NCI-H748 (cell line): ENCODE data around the gene SPTLC1.

ENCODE experiments used
- DNase-seq: peaks from one replicate; lab custom pipeline; 2025; ENCODE audit not compliant: unreplicated experiment; lab: John Stamatoyannopoulos, UW

Gene SPTLC1

DNA sequence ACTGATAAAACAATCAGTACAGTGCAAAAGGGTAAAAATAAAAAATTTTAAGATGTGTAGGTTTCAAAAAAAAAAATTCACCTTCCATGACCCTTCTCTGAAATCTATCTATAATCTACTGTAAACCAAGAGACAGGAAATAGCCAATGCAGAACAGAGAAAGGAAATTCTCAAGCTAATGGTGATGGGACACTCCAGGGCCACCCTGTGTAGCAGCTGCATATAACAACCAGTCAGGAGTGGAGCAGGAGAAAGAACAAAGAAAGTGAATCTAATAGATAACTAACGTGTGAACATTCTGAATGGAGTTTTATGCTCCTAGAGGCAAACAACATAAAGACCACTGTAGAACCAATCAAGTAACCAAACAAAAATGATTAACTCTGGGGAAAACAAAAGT is 16.6 kb downstream of the SPTLC1 start:
- no peak for DNase-seq

DNA sequence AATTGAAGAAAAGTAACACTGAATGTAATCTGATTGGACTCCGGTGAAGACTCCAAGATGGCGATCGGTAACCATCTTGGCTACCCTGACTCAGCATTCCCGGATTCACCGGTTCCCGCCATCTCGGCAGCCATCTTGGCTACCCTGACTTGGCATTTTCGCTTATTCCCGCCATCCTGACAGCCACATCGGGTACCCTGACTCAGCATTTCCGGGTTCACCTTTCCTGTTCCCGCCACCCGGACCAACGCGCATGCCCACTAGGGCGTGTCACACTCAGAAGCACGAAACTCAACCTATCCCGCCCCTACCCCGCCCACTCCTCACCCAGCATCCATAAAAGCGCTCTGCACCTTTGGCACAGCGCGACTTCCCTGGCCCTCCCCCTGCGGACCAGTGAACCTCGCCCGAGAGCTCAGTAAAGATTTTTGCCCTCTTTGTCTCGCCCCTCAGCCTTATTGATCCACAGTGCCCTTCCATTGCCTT is 17.2 kb downstream of the SPTLC1 start:
- DNase-seq = no peak

GRCh38 chr9:92095236-92095635 is 20.0 kb downstream of the SPTLC1 start:
- no peak for DNase-seq

DNA sequence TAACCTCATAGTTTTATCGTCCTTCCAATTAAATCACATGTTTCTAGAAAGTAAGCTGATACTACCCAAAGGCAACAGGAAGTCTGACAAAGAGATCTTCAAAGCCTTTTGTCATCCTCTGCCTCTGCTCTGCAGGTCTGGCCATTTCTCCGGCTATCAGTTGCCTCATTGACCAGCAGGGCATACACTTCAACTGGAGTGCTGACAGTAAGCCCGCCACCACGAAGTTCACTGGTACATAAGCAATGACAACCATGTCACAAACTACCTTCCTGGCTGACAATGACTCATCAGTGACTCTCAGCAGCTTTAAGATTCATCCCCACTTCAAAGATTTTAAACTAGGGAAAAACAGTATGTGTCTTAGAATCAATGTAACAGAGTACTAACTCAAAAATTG is 20.6 kb downstream of the SPTLC1 start:
- DNase-seq = no peak

GRCh38 chr9:92077888-92078287 is 37.3 kb downstream of the SPTLC1 start:
- DNase-seq = no peak

DNA sequence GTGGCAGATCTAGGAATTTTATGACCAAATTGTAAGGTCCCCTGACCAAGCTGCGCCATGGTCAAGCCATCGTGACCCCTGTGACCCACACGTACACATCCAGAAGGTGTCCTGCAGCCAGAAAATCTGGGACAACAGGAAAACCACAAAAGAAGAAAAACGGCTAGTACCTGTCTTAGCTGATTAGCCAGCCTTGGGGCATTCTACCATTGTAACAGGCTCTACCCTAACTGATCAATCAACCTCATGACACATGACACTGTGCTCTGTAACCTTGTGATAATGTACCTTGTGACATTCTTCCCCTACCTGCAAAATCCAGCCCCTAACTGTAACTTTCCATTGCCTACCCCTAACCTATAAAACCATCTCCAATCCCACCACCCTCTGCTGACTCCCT is 43.6 kb downstream of the SPTLC1 start:
- no peak for DNase-seq

DNA sequence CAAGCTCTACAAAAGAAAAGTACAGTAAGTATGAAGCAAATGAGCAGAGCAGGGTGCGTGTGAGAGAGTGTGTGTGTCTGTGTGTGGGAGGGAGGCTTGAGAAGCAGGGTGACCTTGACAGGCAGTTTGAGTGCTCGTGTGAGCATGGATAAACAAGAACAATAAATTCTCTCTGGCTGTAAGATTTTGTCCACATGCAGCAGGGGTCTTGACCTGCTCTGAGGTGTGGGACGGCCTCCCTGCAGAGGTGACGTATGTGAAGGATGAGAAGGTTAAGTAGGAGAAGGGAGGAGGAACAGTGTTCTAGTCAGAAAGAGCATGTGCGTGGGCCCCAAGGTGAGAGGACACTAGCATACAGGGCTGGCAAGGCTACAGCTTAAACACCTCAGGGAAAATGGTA is 49.0 kb downstream of the SPTLC1 start:
- DNase-seq = no peak

DNA sequence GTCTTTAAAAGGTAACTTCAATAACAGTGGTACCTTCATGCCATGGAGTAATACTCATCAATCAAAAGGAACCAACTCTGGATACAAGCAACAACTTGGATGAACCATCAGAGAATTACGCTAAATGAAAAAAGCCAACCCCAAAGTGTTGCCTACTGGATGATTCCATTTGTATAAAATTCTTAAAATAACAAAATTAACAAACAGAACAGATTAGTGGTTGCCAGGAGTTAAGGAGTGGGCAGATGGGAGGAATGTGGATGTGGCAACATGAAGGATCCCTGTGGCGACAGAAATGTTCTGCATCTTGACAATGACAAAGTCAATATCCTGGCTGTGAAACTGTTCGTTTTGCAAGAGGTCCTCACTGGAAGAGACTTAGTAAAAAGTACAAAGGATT is 50.5 kb downstream of the SPTLC1 start:
- no peak for DNase-seq

GRCh38 chr9:92061184-92061583 is 54.0 kb downstream of the SPTLC1 start:
- DNase-seq = no peak

GRCh38 chr9:92059661-92060060 is 55.6 kb downstream of the SPTLC1 start:
- no peak for DNase-seq

- no peak for DNase-seq
Measured at GRCh38 chr9:92058723-92059444, 56.3 kb downstream of the SPTLC1 start.

DNA sequence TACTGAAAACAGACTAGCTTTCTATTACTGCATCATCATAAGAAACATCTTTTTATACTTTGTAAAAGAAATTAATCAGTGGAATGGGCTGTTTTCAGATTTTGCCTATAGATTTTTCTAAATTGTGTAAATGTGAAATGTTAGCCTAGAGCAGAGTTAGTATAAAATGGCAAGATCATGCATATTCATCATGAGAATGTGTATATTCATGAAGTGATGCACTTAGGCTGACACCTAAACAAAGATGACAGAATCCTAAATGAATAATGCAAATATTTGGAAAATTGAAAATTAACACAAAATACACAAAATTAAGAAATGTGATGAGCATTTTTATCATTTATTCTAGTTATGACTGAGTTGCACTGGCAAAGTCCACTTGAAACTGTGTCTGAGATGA is 57.2 kb downstream of the SPTLC1 start:
- no peak for DNase-seq

DNA sequence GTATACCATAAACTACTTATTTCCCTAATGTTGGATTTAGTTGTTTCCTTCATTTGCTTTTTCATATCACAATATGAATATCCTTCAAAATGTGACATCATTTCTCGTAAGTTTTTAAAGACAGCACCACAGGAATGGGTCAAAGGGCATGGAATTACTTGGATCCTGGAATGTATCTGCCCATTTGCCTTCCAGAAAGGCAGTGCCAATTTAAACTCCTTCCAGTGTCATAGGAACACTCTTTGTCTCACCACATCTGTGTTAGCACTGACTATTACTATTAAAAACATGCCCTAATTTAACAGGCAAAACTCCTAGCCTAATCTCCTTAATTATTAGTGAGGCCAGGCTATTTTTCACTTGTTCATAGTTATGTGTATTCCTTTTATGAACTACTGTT is 58.0 kb downstream of the SPTLC1 start:
- DNase-seq = no peak

DNA sequence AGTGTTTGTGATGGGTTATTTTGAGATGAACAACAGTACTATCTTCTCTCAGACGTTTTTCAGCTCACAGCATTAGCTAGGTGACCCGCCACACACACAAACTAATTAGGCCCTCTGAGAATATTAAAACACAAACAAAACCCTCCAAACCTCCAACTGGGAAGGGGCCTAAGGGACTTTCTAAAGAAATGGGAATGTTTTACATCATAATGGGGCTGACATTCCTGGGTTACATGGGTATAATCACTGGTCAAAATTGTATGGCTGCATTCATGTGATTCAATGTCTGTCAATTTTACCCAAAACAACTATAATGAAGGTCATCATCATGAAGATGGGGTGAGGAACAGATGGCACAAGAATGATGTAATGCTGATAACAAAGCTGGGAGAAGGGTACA is 59.6 kb downstream of the SPTLC1 start:
- DNase-seq = no peak

DNA sequence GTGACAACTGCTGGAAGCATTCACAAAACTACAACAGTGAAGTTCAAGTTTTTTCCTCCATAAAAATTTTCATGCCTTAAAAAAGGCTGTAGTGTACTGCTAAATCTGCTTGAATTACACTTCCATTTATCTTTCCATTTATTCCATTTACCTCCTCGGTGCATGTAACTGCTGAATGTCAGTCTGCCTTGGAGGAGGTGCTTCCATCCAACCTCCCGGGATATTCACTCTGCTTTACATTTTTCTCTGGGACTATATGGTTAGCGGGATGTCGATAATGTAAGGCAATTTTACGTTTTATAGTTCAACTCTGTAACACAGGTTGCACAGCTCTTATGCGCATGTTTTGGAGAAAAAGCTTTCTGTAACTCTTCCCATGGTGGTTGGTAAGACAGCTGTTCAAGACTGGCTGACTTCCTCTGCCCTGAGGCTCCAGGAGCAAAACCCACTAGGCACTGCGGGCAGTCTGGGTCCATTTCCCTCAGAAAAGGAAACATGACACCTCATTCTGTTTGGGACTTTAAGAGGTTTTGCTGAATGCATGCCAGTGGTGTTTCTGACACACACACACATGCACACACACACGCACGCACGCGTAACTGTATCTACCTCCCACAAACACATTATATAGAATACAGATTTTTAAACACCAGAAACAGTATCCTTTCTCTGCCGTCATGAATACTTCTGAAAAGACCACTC is 66.1 kb downstream of the SPTLC1 start:
- no peak for DNase-seq

DNA sequence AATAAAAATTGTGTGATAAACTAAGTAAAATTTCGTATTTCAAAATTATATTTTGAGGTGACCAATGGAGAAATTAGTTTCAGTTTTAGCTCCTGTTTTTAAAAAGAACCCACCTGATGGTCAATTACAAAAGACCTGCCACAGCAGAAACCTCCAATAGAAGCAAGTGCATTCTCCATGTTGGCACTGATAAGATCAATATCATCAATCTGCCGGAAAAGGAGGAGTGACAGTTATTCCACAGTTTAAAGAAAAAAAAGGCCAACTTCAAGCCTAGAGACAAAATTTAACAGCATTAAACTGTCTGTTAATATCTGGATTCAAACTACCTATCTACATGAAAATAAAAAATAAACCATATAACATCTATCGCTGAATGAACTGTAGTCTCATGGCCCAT is 67.7 kb downstream of the SPTLC1 start:
- no peak for DNase-seq

DNA sequence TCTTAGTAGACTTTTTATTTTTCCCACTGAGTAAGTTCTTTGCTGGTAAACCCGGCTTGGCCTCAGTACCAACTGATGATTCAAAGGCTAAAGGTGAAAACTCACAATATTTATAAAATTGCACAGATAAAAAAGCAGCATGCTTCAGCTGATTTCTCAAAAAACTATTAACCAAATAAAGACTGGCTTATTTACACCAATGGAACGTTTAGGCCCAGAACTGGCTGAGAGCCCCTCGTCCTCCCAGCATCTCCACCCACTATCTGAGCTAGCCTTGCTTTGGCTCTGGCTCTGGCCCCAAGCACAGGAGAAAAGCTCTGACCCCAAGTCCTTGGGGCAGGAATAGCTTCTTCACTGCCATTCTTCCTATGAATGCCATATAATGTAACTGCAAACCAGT is 68.5 kb downstream of the SPTLC1 start:
- DNase-seq = no peak

DNA sequence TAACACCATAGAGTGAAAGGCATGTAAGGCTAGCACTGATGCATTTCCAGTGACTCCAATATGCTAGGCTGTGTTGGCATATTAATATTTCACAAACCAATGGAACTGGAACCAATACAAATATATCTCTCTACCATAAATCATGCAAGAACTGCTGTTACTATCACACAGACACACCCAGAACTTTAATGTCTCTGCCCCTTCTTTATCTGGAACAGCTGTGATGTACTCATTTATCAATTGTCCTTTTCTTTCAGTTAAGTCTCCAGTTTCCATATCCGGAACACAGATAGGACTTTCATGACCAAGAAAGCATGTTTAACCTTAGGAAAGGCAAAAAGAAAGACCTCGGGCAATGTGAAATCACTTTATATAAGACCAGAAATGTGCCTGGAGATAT is 70.3 kb downstream of the SPTLC1 start:
- no peak for DNase-seq

GRCh38 chr9:92043002-92043401 is 72.2 kb downstream of the SPTLC1 start:
- no peak for DNase-seq

- no peak for DNase-seq
Measured at GRCh38 chr9:92042260-92042659, 73.0 kb downstream of the SPTLC1 start.

GRCh38 chr9:92036756-92037155 is 78.5 kb downstream of the SPTLC1 start:
- DNase-seq = no peak

DNA sequence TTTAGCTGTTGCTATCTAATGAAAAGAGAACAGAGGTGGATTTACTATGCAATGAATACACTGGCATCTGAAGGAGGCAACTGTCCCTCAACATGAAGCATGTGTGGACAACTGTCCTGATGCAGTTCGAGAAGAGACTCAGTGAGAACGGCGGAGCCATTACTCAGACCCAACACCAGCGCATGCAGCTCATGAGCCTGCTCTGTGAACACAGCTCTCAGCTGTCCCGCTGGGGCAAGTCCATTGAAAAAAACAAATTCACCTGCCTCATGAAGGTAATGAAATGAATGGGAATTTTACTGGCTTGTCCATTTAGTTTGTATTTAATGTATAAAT is 78.8 kb downstream of the SPTLC1 start:
- DNase-seq = no peak
